HG02943 (cell line): ENCODE results near the gene ARHGDIA.

ENCODE experiments used
- ATAC-seq: cut with Tn5 transposase; IDR thresholded peaks from one replicate; pipeline ENCODE4 v1.9.1; 2021; ENCODE audit warnings: mild to moderate bottlenecking, low read depth, moderate library complexity; ENCODE audit not compliant: unreplicated experiment

The ARHGDIA gene

DNA sequence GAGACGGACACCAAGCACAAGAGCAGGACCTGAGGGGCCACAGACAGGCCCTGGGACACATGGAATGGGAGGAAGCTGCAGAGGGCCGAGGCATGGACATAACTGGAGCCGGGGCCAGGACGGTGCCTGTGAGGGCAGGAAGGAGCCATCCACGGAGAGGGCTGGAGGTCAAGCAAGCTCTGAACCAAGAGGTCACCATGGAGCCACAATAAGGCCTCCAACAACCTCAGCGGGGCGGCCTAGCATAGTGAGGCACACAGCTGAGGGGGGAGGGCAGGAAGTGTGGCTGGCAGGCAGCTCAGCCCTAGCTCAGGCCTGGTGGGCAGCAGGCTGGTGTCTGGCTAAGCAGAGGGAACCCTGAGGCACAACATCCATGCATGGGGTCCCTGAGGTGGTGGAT, 42.5 kb downstream of the ARHGDIA start:
- ATAC-seq: no peak

- no peak for ATAC-seq
Measured at GRCh38 chr17:81825841-81826466, 45.2 kb downstream of the ARHGDIA start.

- no peak for ATAC-seq
Measured at GRCh38 chr17:81824595-81824994, 46.5 kb downstream of the ARHGDIA start.

DNA sequence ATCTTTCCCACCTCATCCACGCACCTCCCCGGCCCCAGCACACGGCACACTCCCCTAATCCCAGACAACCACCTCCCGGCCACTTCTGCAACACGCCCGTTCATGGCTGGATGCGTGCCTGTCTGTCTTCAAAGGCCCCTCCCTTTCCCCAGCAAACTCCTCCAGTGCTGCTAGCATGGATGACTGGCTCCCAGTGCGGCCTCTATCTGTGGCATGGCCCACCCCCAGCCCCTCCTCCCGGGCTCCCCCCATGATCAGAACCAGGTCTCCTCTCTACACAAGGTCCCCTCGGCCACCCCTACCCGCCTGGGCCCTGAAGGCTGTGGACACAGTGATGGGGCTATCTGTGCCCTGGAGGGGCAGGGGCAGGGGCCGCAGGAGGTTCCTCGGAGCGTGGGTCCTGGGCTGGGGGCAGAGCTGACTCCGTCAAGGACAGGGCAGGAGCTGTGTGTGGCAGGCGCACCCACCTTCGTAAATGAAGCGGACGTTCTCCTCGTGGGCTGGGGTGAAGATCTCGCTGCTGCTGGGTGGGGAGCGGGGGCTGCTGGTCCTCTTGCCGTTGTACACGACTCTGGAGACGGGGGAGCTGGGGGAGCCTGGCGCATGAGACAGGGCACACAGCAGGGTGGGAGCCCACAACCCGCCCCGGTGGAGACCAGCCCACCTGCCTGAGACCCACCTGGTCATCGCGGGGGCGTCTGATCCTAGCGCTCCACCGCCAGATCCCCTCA, 47.2 kb downstream of the ARHGDIA start:
- no peak for ATAC-seq

DNA sequence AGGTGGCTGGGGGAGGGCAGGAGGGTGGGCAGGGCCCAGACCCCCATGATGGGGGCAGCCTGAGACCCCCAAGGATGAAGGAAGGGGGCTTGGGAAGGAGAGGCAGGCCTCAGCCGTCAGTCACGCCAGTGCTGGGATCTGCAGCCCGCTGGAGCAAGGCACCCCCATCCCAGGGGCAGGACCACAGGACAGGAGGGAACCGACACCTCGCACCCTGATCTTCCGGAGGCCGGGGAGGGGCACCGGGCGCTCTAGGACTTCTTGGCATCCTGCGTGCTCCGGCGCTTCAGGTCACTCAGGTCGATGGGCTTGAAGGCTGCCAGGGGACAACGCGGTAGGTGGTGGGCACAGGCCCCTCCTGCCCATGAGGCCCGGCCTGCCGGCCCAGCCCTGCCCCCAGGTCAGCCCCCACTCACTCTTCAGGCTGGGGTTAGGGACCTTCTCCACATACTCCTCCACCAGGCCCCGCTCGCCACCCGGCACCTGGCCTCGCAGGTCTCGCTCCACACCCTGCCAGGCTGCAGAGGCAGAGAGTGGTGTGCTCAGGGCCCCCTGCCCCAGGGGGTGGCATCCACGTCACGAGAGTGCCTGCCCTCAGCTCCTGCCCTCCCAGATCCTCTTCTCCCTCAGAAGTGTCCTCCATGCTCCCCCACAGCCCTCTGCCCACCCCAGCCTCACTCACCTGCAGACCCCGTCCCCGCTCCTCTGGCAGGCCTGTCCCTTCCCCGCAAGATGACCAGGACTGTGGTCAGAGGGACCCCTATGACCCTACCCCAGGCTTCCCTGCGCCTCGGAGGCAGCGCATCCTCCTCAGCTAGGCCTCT, 47.9 kb downstream of the ARHGDIA start:
- ATAC-seq: no peak

DNA sequence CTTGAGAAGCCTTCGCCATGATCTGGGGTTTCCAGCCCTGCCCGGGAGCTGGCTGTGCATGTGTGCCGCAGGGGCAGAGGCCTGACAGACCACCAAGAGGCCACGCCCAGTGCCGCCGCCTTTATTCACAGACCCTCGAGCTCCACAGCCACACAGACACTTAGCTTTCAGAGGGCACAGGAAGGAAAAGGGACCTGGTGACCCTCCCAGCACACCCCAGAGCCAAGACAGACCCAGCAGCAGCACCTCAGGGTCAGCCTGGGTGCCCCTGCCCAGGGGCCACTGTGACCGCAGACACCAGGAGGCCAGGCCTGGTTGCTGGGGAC, 48.9 kb downstream of the ARHGDIA start:
- ATAC-seq: no peak

- no peak for ATAC-seq
Measured at GRCh38 chr17:81821603-81822311, 49.4 kb downstream of the ARHGDIA start.

DNA sequence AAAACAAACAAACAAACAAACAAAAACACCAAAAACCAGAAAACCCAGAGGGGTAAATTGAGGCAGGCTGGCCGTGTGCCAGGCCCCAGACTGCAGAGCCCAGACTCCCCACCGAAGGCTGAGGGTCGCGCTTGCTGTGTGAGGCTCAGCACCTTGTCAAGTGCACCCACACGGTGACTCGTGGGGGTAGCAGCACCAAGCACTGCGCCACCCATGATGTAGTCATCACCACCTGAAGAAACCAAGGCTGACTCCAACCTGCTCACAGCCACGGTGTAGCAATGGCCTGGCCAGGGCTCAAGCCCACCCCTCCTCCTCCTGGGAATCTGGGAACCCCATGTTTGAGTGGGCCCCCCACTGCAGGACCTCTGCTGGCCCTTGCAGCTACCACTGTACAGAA, 50.0 kb downstream of the ARHGDIA start:
- ATAC-seq: no peak

DNA sequence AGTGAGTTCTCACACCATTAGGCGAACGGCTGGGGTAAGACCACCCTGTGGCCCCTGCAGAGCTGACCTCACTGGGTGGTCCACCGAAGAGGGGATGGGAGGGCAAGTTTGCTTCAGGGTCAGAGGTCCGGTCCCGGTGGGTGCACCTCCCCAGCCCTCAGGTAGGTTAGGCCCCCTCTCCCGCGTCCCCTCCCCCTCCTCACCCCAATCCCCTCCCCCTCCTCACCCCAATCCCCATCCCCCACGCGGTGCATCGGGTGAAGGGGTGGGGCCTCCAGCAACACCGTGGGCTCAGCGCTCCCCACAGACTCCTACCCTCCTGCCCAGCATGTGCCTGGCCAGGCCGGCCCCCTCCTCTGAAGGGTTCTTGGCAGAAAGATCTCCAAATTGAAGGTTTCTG, 51.4 kb downstream of the ARHGDIA start:
- ATAC-seq: no peak

- ATAC-seq: no peak
Measured at GRCh38 chr17:81817758-81818147, 53.4 kb downstream of the ARHGDIA start.
